Breast epithelium (tissue), 4 donors: Measurements from ENCODE around the gene PKIG. TPM values are rescaled to one million over a fixed set of nuclear protein-coding genes. Genes with fewer than 3 reads are reported as not detected.
"Not testable (repeated sequence)": the region's sequence is repeated elsewhere in the genome, so short reads cannot be mapped to it uniquely, and the experiment has no call there.

Experiments used
- DNase-seq, 2 donors: peaks; one replicate each; pipeline ENCODE4 v3.0.0-alpha.2; 2019; ENCODE audit warnings: low spot score in 2 of 2
- H3K27ac ChIP-seq, 2 donors: fragments of 200-600 bp; sonication (generic) in 1 of 2; one replicate each; pipeline ENCODE4 v1.5.1; 2016 to 2019; ENCODE audit warnings: mild to moderate bottlenecking in 1 of 2
- H3K27me3 ChIP-seq, 2 donors: fragments of 200-600 bp; sonication (generic) in 1 of 2; one replicate each; pipeline versions ENCODE4 v1.5.1 to v1.6.0; 2017 to 2019; ENCODE audit warnings: control low read depth in 1 of 2, mild to moderate bottlenecking in 1 of 2
- H3K36me3 ChIP-seq: fragments of 200-600 bp; one replicate; pipeline ENCODE4 v1.5.1; 2019
- H3K4me1 ChIP-seq, 2 donors: fragments of 200-600 bp; sonication (generic); one replicate each; pipeline ENCODE4 v1.5.1; 2016 to 2019; ENCODE audit warnings: control low read depth in 1 of 2
- H3K4me3 ChIP-seq, 3 donors: fragments of 200-600 bp; sonication (generic); 1 replicate in 2 of 3; 2 replicates in 1 of 3; pipeline ENCODE4 v1.5.1; 2016 to 2019; ENCODE audit warnings: mild to moderate bottlenecking in 3 of 3, moderate library complexity in 2 of 3
- H3K9me3 ChIP-seq, 2 donors: fragments of 200-600 bp; sonication (generic) in 1 of 2; one replicate each; pipeline ENCODE4 v1.5.1; 2016 to 2019; ENCODE audit warnings: control low read depth in 1 of 2
- CTCF ChIP-seq, 3 donors: fragments of 450-650 bp; IDR thresholded peaks; one replicate each; pipeline ENCODE4 v1.5.1; 2016 to 2017; ENCODE audit warnings: antibody characterized with exemption in 3 of 3, mild to moderate bottlenecking in 3 of 3, moderate library complexity in 3 of 3
- POLR2A ChIP-seq: fragments of 450-650 bp; IDR thresholded peaks from one replicate; pipeline ENCODE4 v1.6.1; 2016; ENCODE audit warnings: antibody characterized with exemption, mild to moderate bottlenecking, moderate library complexity
- POLR2AphosphoS5 ChIP-seq, 3 donors: sonication (generic); formaldehyde crosslinking; IDR thresholded peaks; one replicate each; pipeline ENCODE4 v1.6.1; 2017; ENCODE audit warnings: antibody characterized with exemption in 3 of 3
- intact Hi-C: fragments of 100-400 bp; cut with DNase I; formaldehyde crosslinking; loops from one replicate; pipeline ENCODE4 v1.15.1; 2023; ENCODE audit warnings: low total_unique reads
- total RNA-seq, 3 donors: library from RNA; depleted of rRNA; stranded (reverse); fragments of >200 nt; gene quantifications; one replicate each; pipeline ENCODE4 v1.1.0, GENCODE V29; 2016

The PKIG gene
- total RNA-seq, 3 donors from 2014 or later: 59.9 to 102 (median 99.1) TPM

- H3K27ac ChIP-seq: peak overlapping the region; percentile 60 to 74
- intact Hi-C loops: no loop called here
- H3K4me1 ChIP-seq: no peaks in the 10 kb centered on the region
- H3K27me3 ChIP-seq: no peaks in the 10 kb centered on the region
- H3K36me3 ChIP-seq: no peaks in the 10 kb centered on the region
- TF ChIP-seq POLR2A: no peak
- no peak for TF ChIP-seq CTCF (IDR thresholded peaks at IDR 0.05)
- TF ChIP-seq POLR2AphosphoS5 (IDR thresholded peaks at IDR 0.05): no peak
- no peaks in the 10 kb centered on the region for H3K9me3 ChIP-seq
- peak overlapping the region; percentile 74 to 80 (median 74) for H3K4me3 ChIP-seq
- no peak for DNase-seq
Measured at GRCh38 chr20:44650771-44651433, 68.5 kb downstream of the PKIG start.

- peak overlapping the region; percentile 60 to 74 for H3K27ac ChIP-seq
- no peaks in the 10 kb centered on the region for H3K36me3 ChIP-seq
- DNase-seq: no peak
- peak overlapping the region; percentile 74 to 80 (median 74) for H3K4me3 ChIP-seq
- H3K4me1 ChIP-seq: no peaks in the 10 kb centered on the region
- no peak for TF ChIP-seq CTCF (IDR thresholded peaks at IDR 0.05)
- no peak for TF ChIP-seq POLR2A
- TF ChIP-seq POLR2AphosphoS5 (IDR thresholded peaks at IDR 0.05): no peak
- no peaks in the 10 kb centered on the region for H3K27me3 ChIP-seq
- no peaks in the 10 kb centered on the region for H3K9me3 ChIP-seq
- intact Hi-C loops: no loop called here
Measured at GRCh38 chr20:44651434-44651683, 69.0 kb downstream of the PKIG start.

GRCh38 chr20:44651684-44652423, 69.5 kb downstream of the PKIG start, which contains the start of gene ADA:
ADA (minus strand) TSS chr20:44651699; CDS start chr20:44651607, 92 bp downstream.
- H3K4me1 ChIP-seq: no peaks in the 10 kb centered on the region
- peak within 1 kb of the TSS; percentile 60 to 74 for H3K27ac ChIP-seq
- DNase-seq: no peak
- intact Hi-C loops: no loop called here
- no peaks in the 10 kb centered on the region for H3K9me3 ChIP-seq
- H3K36me3 ChIP-seq: no peaks in the 10 kb centered on the region
- peak within 1 kb of the TSS; percentile 74 to 80 (median 74) for H3K4me3 ChIP-seq
- TF ChIP-seq POLR2AphosphoS5 (IDR thresholded peaks at IDR 0.05) (no peak), POLR2A (no peak), CTCF (IDR thresholded peaks at IDR 0.05) (no peak)
- no peaks in the 10 kb centered on the region for H3K27me3 ChIP-seq

- Histone ChIP-seq H3K4me1 (no peaks in the 10 kb centered on the region), H3K9me3 (no peaks in the 10 kb centered on the region), H3K27me3 (no peaks in the 10 kb centered on the region), H3K36me3 (no peaks in the 10 kb centered on the region), H3K4me3 (no peak overlapping the region), H3K27ac (no peak overlapping the region)
- no peak for TF ChIP-seq POLR2AphosphoS5 (IDR thresholded peaks at IDR 0.05)
- no peak for TF ChIP-seq CTCF (IDR thresholded peaks at IDR 0.05)
- TF ChIP-seq POLR2A: no peak
- intact Hi-C loops: no loop called here
- no peak for DNase-seq
Measured at GRCh38 chr20:44653546-44653945, 71.2 kb downstream of the PKIG start.

- intact Hi-C loops, H3K9me3 ChIP-seq, H3K36me3 ChIP-seq, H3K27me3 ChIP-seq, H3K4me3 ChIP-seq, DNase-seq, H3K27ac ChIP-seq, H3K4me1 ChIP-seq: not testable (repeated sequence)
Measured at GRCh38 chr20:44654210-44654609, 71.8 kb downstream of the PKIG start.
